LHCN-M2 (cell line): Measurements from ENCODE around the gene PPP2R1B. TPM values are rescaled to one million over a fixed set of nuclear protein-coding genes. Genes with fewer than 3 reads are reported as not detected.
"Not testable (repeated sequence)": the region's sequence is repeated elsewhere in the genome, so short reads cannot be mapped to it uniquely, and the experiment has no call there.

Experiments used
- DNase-seq: peaks from one replicate; pipeline ENCODE4 v3.0.0-alpha.2; 2012; ENCODE audit warnings: low read depth
- total RNA-seq: library from RNA; depleted of rRNA; stranded (reverse); fragments of >200 nt; gene quantifications from 2 replicates; pipeline ENCODE4 v1.2.3, GENCODE V29; 2014

The PPP2R1B gene
- total RNA-seq, 1 experiment from 2014 or later = 32.3 TPM

GRCh38 chr11:111782109-111782741, 16.0 kb upstream of the PPP2R1B start:
- no peak for DNase-seq

GRCh38 chr11:111779118-111779517, 12.9 kb upstream of the PPP2R1B start:
- DNase-seq = no peak

- DNase-seq = no peak
Observed at GRCh38 chr11:111778047-111778558, 11.9 kb upstream of the PPP2R1B start.

- peak; percentile 68 for DNase-seq
Observed at GRCh38 chr11:111777094-111778046, 11.2 kb upstream of the PPP2R1B start.

GRCh38 chr11:111776398-111777093, 10.4 kb upstream of the PPP2R1B start:
- DNase-seq = no peak

GRCh38 chr11:111774955-111775710, 8.9 kb upstream of the PPP2R1B start:
- DNase-seq = no peak

GRCh38 chr11:111772535-111772934, 6.3 kb upstream of the PPP2R1B start:
- no peak for DNase-seq

GRCh38 chr11:111771205-111771604, 5.0 kb upstream of the PPP2R1B start:
- DNase-seq = not testable (repeated sequence)

- no peak for DNase-seq
Observed at GRCh38 chr11:111770581-111771134, 4.5 kb upstream of the PPP2R1B start.

GRCh38 chr11:111766834-111767142, 599 bp upstream of the PPP2R1B start:
- no peak for DNase-seq

GRCh38 chr11:111765320-111765983, 737 bp downstream of the PPP2R1B start:
- no peak for DNase-seq

GRCh38 chr11:111764621-111765020, 1.6 kb downstream of the PPP2R1B start:
- no peak for DNase-seq

GRCh38 chr11:111762981-111763643, 3.1 kb downstream of the PPP2R1B start:
- peak; percentile 9 for DNase-seq

GRCh38 chr11:111762526-111762925, 3.7 kb downstream of the PPP2R1B start:
- DNase-seq = no peak

- DNase-seq = no peak
Observed at GRCh38 chr11:111761036-111761435, 5.2 kb downstream of the PPP2R1B start.

GRCh38 chr11:111759778-111760407, 6.3 kb downstream of the PPP2R1B start:
- no peak for DNase-seq

- peak; percentile 49 for DNase-seq
Observed at GRCh38 chr11:111759376-111759775, 6.8 kb downstream of the PPP2R1B start.

- DNase-seq = no peak
Observed at GRCh38 chr11:111756097-111756496, 10.1 kb downstream of the PPP2R1B start.

GRCh38 chr11:111749646-111750045, 16.5 kb downstream of the PPP2R1B start:
- no peak for DNase-seq
